Epidermal melanocyte (primary cell): ENCODE results near the gene HDAC4.

Experiments
- DNase-seq: peaks from one replicate; pipeline ENCODE4 v3.0.0; 2011; ENCODE audit warnings: low spot score; ENCODE audit not compliant: insufficient read length

The HDAC4 gene

GRCh38 chr2:239298116-239298804 lies 102.6 kb downstream of the HDAC4 start:
- no peak for DNase-seq

- no peak for DNase-seq
These were observed 103.4 kb downstream of the HDAC4 start for GRCh38 chr2:239297142-239298004.

DNA sequence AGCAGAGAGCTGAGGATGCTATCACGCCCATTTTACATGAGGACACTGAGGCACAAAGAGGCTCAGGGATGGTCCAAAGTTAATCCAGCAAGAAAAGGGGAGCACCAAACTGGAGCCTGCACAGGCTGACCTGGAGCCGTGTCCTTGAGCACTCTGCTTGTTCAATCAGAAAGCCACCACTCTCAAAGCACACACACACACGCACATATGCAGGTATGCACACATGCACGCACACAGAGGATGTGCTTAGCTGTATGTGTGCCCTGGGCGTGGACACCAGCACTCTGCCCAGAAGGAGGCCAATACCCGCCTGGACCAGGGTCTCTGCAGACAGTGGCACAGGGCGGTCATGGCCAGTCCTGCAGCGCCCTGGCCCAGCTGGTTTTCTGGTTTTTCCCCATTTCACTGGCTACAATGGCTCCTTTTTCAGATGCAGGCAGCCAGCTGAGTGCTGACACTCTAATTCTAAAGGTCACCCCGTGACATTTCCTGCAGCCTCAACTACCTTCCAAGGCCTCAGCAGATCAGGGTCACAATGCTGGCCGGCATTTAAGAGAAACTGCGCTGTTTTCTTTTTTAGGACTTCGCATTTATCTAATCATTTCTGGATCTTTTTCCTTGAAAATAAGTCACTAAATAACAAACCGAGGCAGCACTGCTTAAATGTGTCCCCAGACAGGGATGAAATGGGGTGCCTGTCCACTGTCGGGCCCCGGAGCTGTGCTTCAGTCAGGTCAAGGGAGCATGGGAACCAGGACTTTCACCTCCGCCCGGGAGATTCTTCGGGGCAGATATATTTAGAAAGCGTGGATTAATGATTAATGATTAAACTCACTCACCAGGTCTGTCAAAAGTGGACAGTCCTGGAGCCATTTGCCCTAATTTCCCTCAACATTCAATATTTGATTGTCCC lies 104.5 kb downstream of the HDAC4 start:
- DNase-seq = peak; percentile 49

DNA sequence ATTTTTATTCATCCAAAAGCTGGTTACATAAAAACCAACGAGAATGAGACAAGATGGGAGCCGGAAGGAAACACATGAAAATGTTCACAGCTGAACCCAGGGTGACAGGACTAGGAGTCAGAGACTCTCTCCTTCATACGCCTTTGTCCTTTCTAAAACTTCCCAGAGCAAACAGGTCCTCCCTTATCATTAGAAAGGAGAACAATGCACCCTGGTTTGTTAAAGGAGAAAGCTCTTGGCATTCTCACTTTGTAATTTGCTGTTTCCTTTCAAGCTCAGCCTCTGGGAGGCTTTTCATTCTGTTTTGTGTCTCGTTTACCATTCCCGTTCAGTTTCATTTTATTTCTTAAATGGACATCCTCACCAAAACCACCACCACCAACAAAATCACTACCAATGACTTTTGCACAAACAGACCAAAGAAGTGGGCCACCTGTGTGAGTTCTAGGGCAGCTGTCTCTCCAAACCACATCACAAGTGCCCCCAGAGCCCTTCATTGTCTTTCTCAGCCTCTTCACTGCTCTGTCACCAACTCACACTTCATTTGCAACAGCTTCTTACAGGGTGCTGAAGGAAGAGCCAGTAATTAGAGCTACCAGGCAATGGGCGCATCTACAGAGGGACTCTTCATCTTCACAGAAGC lies 105.3 kb downstream of the HDAC4 start:
- no peak for DNase-seq

DNA sequence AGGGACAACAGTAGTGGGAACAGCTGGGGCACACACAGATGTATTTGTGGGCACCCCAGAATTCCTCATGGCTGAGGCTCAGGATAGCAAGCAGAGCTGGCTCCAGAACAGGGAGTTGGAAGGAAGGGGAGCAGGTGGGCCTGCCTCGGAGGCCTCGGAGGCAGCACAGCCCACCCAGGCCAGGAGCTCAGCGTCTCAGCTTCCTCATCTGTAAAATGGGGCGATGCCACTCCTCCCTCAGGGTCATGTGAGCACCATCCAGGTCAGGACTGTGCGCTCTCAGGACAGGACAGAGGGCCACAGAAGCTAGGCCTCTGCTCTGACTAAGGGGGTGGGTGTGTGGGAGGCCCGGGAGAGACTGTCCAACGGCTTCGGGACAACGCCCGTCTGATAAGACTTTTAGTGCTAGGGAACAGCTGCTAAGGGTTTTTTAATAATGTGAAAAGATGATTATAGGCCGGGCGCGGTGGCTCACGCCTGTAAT lies 106.2 kb downstream of the HDAC4 start:
- no peak for DNase-seq

DNA sequence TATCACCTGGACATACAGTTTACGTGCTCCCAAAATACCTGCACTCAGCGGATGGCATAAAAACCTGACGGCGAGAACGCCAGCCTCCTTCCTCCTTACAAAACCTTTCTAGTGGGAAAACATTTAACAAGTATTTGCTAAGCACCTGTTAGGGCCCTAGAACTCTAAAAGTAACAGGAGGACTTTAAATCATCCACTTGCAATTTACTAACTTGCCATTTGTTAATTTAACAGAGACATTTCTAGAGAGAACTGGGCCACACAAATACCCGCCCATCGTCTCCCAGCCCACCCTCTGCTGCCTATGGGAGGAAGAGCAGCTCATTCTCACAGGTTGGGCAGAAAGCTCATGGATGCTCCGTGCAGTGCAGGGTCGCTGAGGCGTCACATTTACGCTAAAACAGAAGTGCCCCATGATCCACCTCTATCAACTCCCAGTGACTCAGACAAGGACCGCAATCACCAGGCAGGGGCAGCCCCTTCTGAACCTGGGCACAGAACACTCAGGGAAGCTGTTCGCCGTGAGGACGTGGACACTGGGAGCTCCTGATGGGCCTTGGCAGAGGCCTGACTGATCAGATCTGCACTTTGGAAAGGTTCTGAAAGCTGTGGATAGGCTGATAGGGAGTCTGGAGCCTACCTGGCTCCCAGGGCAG lies 106.9 kb downstream of the HDAC4 start:
- DNase-seq = no peak

GRCh38 chr2:239292959-239293774 lies 107.7 kb downstream of the HDAC4 start:
- no peak for DNase-seq

- no peak for DNase-seq
These were observed 108.3 kb downstream of the HDAC4 start for GRCh38 chr2:239292531-239292930.

- DNase-seq = no peak
These were observed 109.1 kb downstream of the HDAC4 start for GRCh38 chr2:239291475-239292350.

DNA sequence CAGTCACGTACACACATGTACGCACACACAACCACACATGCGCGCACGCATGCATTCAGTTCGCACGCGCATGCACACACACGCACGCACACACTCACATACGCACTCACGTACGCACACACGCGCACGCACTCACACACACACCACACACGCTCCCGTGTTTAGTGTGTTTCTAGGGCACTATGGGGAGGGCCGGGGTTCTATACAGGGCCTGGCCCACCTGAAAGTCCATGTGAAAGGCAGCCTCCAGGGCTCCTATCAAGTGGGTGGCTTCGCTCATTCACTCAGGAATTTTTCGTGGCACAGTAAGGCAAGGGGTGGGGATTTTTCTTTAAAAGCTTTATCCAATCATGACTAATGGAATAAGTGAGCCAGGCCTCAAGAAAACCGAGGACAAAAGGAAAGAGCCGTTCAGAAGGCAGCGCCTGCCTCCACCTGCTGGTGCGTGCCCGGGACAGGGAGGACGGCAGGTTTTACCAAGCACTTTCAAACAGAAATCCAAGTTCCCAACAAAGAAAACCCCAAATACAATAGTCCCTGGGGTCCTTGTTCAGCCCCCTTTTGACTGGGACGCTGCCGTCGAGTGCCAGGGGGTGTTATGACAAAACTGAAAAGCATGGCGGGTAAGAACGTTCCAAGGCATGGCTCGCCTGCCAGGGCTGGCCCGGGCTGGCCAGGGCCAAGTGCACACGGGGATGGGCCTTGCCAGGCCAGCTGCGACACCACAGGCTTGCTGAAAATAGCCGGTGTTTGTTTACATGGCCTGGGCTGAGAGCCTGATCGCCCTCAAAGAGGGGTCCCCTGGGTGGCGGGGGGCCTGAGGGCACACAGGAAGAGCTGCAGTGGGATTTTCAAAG lies 110.0 kb downstream of the HDAC4 start:
- no peak for DNase-seq

DNA sequence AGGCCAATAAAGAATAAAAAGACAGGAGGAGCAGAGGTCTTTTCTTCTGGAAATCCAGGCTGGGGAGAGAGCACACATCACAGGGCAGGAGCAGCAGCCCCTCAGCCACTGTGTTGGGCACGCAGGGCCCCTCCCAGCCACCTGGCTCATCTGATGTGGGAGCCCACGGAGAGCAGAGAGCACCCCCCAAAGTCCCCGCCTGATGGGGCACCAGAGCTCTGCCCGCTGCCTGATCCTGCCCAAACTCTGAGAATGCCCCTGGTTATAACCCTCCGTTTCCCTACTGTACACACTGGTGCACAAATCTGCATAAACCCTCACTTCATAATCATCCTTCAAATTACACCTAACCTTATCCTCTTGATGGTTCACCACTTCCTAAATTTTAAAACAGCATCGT lies 111.3 kb downstream of the HDAC4 start:
- no peak for DNase-seq

DNA sequence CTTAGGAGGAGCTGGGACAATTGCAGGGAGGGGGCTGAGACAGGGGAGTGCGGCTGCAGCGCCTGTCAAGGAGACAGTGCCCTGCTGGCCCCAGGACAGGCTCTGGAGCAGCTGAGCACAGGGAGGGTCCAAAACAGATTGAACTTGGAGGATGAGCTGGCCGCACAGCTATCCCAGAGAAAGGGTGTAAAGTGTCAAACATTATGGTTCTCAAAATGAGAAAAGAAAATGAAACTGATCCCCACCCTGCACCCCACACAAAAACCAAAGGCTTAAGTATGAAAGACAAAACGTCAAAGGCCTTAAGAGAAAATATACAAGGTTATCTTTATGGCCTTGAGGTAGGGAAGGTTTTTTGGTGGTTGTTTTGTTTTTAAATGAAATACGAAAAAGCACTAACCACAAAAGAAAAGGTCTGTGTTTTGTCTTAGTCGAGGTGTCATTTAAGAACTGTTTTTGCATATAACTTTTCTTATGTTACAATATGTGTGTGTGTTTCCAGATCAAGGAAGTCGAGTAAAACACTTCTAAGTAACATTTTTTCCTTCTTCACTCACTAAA lies 111.8 kb downstream of the HDAC4 start:
- DNase-seq = no peak

GRCh38 chr2:239288237-239288636 lies 112.6 kb downstream of the HDAC4 start:
- DNase-seq = no peak

GRCh38 chr2:239287461-239287860 lies 113.4 kb downstream of the HDAC4 start:
- no peak for DNase-seq

GRCh38 chr2:239286901-239287300 lies 113.9 kb downstream of the HDAC4 start:
- DNase-seq = no peak

DNA sequence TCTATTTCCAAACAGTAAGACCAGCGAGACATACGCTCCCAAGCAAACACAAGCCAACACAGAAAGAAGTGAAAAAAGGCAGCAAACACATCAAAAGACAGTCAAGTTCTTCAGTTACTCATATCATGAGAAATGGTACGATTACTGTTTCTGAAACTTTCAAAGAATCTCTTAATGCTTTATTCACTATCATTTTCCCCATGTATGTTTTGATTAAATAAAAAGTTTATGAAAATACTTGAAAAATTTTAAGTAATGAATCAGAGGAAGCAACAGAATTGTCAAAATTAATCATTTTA lies 114.9 kb downstream of the HDAC4 start:
- no peak for DNase-seq

DNA sequence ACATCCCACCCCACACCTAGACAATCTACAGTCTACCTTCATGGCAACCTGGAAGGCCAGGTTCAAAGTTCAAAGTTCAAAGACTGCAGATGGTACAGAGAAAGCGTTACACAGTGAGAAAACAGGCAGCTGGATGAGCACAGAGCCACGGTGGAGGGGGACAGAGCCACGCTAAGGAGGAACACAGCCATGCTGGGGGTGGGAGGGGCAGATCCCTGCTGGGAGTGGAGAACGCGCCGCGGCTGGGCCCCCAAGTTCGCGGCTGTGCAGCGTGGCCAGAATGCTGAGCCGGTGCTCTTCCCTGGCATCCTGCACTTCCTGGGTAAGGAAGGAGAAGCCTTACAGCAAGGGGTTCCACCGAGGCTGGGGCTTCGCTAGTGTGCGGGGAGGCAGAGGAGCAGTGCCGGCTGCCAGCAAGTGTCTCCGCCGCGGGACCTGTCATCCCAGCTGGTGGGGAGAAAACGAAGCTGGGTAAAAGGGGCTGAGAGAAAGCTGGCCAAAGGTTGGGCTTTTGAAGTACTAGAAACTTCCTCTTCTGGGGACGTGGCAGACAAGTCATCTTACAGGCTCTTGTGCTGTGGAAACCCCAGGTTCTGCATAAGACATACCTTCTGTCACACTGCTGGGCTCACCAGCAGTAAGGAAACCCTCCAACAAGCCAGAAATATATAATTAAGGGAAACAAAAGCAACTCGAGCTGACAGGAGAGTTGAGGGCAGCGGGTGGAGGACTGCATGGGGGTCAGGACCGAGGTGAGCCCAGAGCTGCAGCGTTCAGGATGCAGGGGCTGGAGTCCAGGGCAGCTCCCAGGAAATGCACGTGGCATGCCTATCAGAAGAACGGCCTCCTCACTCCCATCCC lies 115.5 kb downstream of the HDAC4 start:
- no peak for DNase-seq
